HEK293 (cell line): ENCODE data around the gene MYRIP.
A peak's percentile ranks its signal among the peaks of the same experiment; 100 is the strongest.

Experiments
- CTCF ChIA-PET: fragments of 350-600 bp; formaldehyde crosslinking; extraction: SDS; loops from one replicate; lab custom pipeline; 2021; ENCODE audit warnings: antibody characterized with exemption; lab: Yijun Ruan, JAX
- POLR2A ChIA-PET: fragments of 300-600 bp; formaldehyde crosslinking; extraction: SDS; loops from one replicate; lab custom pipeline; 2020; ENCODE audit warnings: antibody characterized with exemption, inconsistent platforms; lab: Yijun Ruan, JAX
- H3K27ac ChIP-seq: fragments of 200-500 bp; sonication (Bioruptor generic); 2 replicates; pipeline ENCODE4 v1.5.1; 2014; ENCODE audit warnings: low read depth, low read length, control low read depth, inconsistent platforms; ENCODE audit errors: extremely low read depth
- H3K36me3 ChIP-seq, 2 experiments: fragments of 200-500 bp in 1 of 2; sonication (Bioruptor generic) in 1 of 2; 1 replicate in 1 of 2; 2 replicates in 1 of 2; pipeline ENCODE4 v1.5.1; 2014 to 2017; ENCODE audit warnings: inconsistent platforms in 2 of 2, low read length in 2 of 2; ENCODE audit not compliant: control insufficient read depth in 2 of 2, insufficient read depth in 1 of 2
- H3K4me1 ChIP-seq: fragments of 200-500 bp; sonication (Bioruptor generic); 2 replicates; pipeline ENCODE4 v1.5.1; 2014; ENCODE audit warnings: mild to moderate bottlenecking, low read length, inconsistent platforms; ENCODE audit not compliant: control insufficient read depth, insufficient read depth
- H3K4me3 ChIP-seq: 2 replicates; pipeline ENCODE4 v1.5.1; 2011; ENCODE audit warnings: low read depth, mild to moderate bottlenecking, control low read depth, low read length, moderate library complexity
- H3K9me3 ChIP-seq: fragments of 200-500 bp; sonication (Bioruptor generic); 2 replicates; pipeline ENCODE4 v1.5.1; 2014; ENCODE audit warnings: low read depth, low read length, inconsistent platforms; ENCODE audit not compliant: control insufficient read depth, insufficient read depth
- KLF7 ChIP-seq: fragments of 450-650 bp; formaldehyde crosslinking; IDR thresholded peaks from 2 replicates; pipeline ENCODE4 v1.5.1; 2016; ENCODE audit warnings: missing biosample characterization, missing genetic modification characterization, borderline replicate concordance
- PATZ1 ChIP-seq: fragments of 450-650 bp; formaldehyde crosslinking; IDR thresholded peaks from 2 replicates; pipeline ENCODE4 v1.5.1; 2016; ENCODE audit warnings: missing biosample characterization, missing genetic modification characterization
- WT1 ChIP-seq: fragments of 450-650 bp; formaldehyde crosslinking; IDR thresholded peaks from 2 replicates; pipeline ENCODE4 v1.5.1; 2016; ENCODE audit warnings: missing biosample characterization, missing genetic modification characterization
- ZBTB44 ChIP-seq: fragments of 450-650 bp; IDR thresholded peaks from 2 replicates; pipeline ENCODE4 v1.5.1; 2018; ENCODE audit warnings: missing biosample characterization, mild to moderate bottlenecking, missing genetic modification characterization
- ZBTB7A ChIP-seq: fragments of 450-650 bp; formaldehyde crosslinking; IDR thresholded peaks from 2 replicates; pipeline ENCODE4 v1.5.1; 2016; ENCODE audit warnings: low read depth, missing biosample characterization, missing genetic modification characterization
- ZNF10 ChIP-seq: fragments of 450-650 bp; formaldehyde crosslinking; IDR thresholded peaks from 2 replicates; pipeline ENCODE4 v1.5.1; 2017; ENCODE audit warnings: missing biosample characterization, missing genetic modification characterization
- ZNF114 ChIP-seq: fragments of 450-650 bp; formaldehyde crosslinking; IDR thresholded peaks from 2 replicates; pipeline ENCODE4 v1.5.0; 2017; ENCODE audit warnings: missing biosample characterization, missing genetic modification characterization
- ZNF223 ChIP-seq: fragments of 450-650 bp; formaldehyde crosslinking; IDR thresholded peaks from 2 replicates; pipeline ENCODE4 v1.5.1; 2016; ENCODE audit warnings: missing biosample characterization, missing genetic modification characterization
- ZNF266 ChIP-seq: fragments of 450-650 bp; formaldehyde crosslinking; IDR thresholded peaks from 2 replicates; pipeline ENCODE4 v1.5.1; 2016; ENCODE audit warnings: missing biosample characterization, missing genetic modification characterization, low read depth
- ZNF394 ChIP-seq: fragments of 450-650 bp; formaldehyde crosslinking; IDR thresholded peaks from 2 replicates; pipeline ENCODE4 v1.5.1; 2016; ENCODE audit warnings: missing biosample characterization, missing genetic modification characterization, mild to moderate bottlenecking, moderate library complexity, borderline replicate concordance
- ZNF48 ChIP-seq: fragments of 450-650 bp; formaldehyde crosslinking; IDR thresholded peaks from 2 replicates; pipeline ENCODE4 v1.5.1; 2016; ENCODE audit warnings: missing biosample characterization, missing genetic modification characterization
- ZNF510 ChIP-seq: fragments of 450-650 bp; formaldehyde crosslinking; IDR thresholded peaks from 2 replicates; pipeline ENCODE4 v1.5.1; 2018; ENCODE audit warnings: mild to moderate bottlenecking, missing genetic modification characterization, missing biosample characterization; ENCODE audit not compliant: insufficient replicate concordance
- ZNF610 ChIP-seq: fragments of 450-650 bp; formaldehyde crosslinking; IDR thresholded peaks from 2 replicates; pipeline ENCODE4 v1.5.1; 2016; ENCODE audit warnings: missing biosample characterization, missing genetic modification characterization, borderline replicate concordance
- ZNF654 ChIP-seq: fragments of 450-650 bp; formaldehyde crosslinking; IDR thresholded peaks from 2 replicates; pipeline ENCODE4 v1.5.1; 2016; ENCODE audit warnings: low read depth, missing biosample characterization, missing genetic modification characterization
- ZSCAN30 ChIP-seq: fragments of 450-650 bp; IDR thresholded peaks from 2 replicates; pipeline ENCODE4 v1.5.1; 2018; ENCODE audit warnings: missing biosample characterization, mild to moderate bottlenecking, missing genetic modification characterization, moderate library complexity
- TF ChIP-seq, protein P1 (sequence below): fragments of 450-650 bp; IDR thresholded peaks from 2 replicates; pipeline ENCODE4 v1.5.1; 2018; ENCODE audit warnings: missing biosample characterization, missing genetic modification characterization
- TF ChIP-seq, protein P2 (sequence below): fragments of 450-650 bp; formaldehyde crosslinking; IDR thresholded peaks from 2 replicates; pipeline ENCODE4 v1.5.1; 2016; ENCODE audit warnings: missing biosample characterization, missing genetic modification characterization
- TF ChIP-seq, protein P3 (sequence below): fragments of 450-650 bp; formaldehyde crosslinking; IDR thresholded peaks from 2 replicates; pipeline ENCODE4 v1.5.1; 2016; ENCODE audit warnings: missing biosample characterization, missing genetic modification characterization
- TF ChIP-seq, protein P4 (sequence below): fragments of 450-650 bp; formaldehyde crosslinking; conservative IDR thresholded peaks from 2 replicates; pipeline ENCODE4 v1.5.1; 2016; ENCODE audit warnings: low read depth, missing biosample characterization, missing genetic modification characterization

MYRIP gene

GRCh38 chr3:40179016-40179415 lies 369.6 kb downstream of the MYRIP start:
- CTCF ChIA-PET, result interaction anchor here (0.7 to 3.5 kb wide), 18 partner anchors 9 to 639 kb away, joined by 3 to 15 read pairs (median 4); no protein-coding TSS in a partner anchor
- TF ChIP-seq ZNF266 (tag by site-specific recombination) (no peak), ZBTB7A (tag by site-specific recombination) (no peak), KLF7 (tag by site-specific recombination) (no peak), WT1 (tag by site-specific recombination) (no peak), ZNF610 (tag by site-specific recombination) (no peak), ZNF10 (tag by site-specific recombination) (no peak), ZNF654 (tag by site-specific recombination) (peak; percentile 59), ZNF394 (tag by site-specific recombination) (no peak), ZSCAN30 (peak; percentile 84), ZNF223 (no peak)
- TF ChIP-seq, protein P1, sequence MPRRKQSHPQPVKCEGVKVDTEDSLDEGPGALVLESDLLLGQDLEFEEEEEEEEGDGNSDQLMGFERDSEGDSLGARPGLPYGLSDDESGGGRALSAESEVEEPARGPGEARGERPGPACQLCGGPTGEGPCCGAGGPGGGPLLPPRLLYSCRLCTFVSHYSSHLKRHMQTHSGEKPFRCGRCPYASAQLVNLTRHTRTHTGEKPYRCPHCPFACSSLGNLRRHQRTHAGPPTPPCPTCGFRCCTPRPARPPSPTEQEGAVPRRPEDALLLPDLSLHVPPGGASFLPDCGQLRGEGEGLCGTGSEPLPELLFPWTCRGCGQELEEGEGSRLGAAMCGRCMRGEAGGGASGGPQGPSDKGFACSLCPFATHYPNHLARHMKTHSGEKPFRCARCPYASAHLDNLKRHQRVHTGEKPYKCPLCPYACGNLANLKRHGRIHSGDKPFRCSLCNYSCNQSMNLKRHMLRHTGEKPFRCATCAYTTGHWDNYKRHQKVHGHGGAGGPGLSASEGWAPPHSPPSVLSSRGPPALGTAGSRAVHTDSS, result no peak
- TF ChIP-seq, protein P2, sequence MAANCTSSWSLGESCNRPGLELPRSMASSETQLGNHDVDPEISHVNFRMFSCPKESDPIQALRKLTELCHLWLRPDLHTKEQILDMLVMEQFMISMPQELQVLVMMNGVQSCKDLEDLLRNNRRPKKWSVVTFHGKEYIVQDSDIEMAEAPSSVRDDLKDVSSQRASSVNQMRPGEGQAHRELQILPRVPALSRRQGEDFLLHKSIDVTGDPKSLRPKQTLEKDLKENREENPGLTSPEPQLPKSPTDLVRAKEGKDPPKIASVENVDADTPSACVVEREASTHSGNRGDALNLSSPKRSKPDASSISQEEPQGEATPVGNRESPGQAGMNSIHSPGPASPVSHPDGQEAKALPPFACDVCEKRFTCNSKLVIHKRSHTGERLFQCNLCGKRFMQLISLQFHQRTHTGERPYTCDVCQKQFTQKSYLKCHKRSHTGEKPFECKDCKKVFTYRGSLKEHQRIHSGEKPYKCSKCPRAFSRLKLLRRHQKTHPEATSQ (tag by site-specific recombination), result no peak
- TF ChIP-seq, protein P3, sequence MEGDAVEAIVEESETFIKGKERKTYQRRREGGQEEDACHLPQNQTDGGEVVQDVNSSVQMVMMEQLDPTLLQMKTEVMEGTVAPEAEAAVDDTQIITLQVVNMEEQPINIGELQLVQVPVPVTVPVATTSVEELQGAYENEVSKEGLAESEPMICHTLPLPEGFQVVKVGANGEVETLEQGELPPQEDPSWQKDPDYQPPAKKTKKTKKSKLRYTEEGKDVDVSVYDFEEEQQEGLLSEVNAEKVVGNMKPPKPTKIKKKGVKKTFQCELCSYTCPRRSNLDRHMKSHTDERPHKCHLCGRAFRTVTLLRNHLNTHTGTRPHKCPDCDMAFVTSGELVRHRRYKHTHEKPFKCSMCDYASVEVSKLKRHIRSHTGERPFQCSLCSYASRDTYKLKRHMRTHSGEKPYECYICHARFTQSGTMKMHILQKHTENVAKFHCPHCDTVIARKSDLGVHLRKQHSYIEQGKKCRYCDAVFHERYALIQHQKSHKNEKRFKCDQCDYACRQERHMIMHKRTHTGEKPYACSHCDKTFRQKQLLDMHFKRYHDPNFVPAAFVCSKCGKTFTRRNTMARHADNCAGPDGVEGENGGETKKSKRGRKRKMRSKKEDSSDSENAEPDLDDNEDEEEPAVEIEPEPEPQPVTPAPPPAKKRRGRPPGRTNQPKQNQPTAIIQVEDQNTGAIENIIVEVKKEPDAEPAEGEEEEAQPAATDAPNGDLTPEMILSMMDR (tag by site-specific recombination), result 0 out of 2 replicates have a peak, but pooled peaks have one; percentile 34
- TF ChIP-seq, all 188 proteins: peak for 3
- Histone ChIP-seq H3K36me3 (no peaks in the 10 kb centered on the region), H3K4me3 (no peak overlapping the region), H3K9me3 (no peaks in the 10 kb centered on the region), H3K27ac (no peak overlapping the region), H3K4me1 (no peaks in the 10 kb centered on the region)
- POLR2A ChIA-PET, result no interaction called here

- CTCF ChIA-PET, result interaction anchor here (0.5 to 1.6 kb wide), 7 partner anchors 61 to 764 kb away, joined by 3 to 4 read pairs (median 3); no protein-coding TSS in a partner anchor
- no peak overlapping the region for H3K4me3 ChIP-seq
- POLR2A ChIA-PET, result no interaction called here
- H3K9me3 ChIP-seq, result no peaks in the 10 kb centered on the region
- H3K27ac ChIP-seq, result no peak overlapping the region
- H3K36me3 ChIP-seq, result no peaks in the 10 kb centered on the region
- H3K4me1 ChIP-seq, result no peaks in the 10 kb centered on the region
- no peak for TF ChIP-seq ZNF510 (tag by site-specific recombination)
- TF ChIP-seq PATZ1, result no peak
- TF ChIP-seq ZNF48, result no peak
- TF ChIP-seq ZBTB44 (tag by site-specific recombination), result no peak
- TF ChIP-seq, protein P4, sequence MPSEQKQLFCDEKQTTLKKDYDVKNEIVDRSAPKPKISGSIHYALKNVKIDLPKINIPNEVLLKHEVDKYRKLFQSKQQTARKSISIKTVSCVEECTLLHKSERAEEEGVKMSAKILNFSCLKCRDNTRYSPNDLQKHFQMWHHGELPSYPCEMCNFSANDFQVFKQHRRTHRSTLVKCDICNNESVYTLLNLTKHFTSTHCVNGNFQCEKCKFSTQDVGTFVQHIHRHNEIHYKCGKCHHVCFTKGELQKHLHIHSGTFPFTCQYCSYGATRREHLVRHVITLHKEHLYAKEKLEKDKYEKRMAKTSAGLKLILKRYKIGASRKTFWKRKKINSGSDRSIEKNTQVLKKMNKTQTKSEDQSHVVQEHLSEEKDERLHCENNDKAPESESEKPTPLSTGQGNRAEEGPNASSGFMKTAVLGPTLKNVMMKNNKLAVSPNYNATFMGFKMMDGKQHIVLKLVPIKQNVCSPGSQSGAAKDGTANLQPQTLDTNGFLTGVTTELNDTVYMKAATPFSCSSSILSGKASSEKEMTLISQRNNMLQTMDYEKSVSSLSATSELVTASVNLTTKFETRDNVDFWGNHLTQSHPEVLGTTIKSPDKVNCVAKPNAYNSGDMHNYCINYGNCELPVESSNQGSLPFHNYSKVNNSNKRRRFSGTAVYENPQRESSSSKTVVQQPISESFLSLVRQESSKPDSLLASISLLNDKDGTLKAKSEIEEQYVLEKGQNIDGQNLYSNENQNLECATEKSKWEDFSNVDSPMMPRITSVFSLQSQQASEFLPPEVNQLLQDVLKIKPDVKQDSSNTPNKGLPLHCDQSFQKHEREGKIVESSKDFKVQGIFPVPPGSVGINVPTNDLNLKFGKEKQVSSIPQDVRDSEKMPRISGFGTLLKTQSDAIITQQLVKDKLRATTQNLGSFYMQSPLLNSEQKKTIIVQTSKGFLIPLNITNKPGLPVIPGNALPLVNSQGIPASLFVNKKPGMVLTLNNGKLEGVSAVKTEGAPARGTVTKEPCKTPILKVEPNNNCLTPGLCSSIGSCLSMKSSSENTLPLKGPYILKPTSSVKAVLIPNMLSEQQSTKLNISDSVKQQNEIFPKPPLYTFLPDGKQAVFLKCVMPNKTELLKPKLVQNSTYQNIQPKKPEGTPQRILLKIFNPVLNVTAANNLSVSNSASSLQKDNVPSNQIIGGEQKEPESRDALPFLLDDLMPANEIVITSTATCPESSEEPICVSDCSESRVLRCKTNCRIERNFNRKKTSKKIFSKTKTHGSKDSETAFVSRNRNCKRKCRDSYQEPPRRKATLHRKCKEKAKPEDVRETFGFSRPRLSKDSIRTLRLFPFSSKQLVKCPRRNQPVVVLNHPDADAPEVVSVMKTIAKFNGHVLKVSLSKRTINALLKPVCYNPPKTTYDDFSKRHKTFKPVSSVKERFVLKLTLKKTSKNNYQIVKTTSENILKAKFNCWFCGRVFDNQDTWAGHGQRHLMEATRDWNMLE (tag by site-specific recombination), result no peak
- TF ChIP-seq ZNF114, result no peak
These were observed 371.8 kb downstream of the MYRIP start for GRCh38 chr3:40181182-40181581.
